Left lobe of liver (tissue), 2 donors: ENCODE results near the gene OR10A3. TPM values are rescaled to one million over a fixed set of nuclear protein-coding genes. Genes with fewer than 3 reads are reported as not detected.

Source experiments
- ATAC-seq: fragments of 200-7000 bp; cut with Tn5 transposase; one replicate; pipeline ENCODE4 v1.9.1; 2020; ENCODE audit warnings: mild to moderate bottlenecking, moderate library complexity
- DNase-seq: peaks from one replicate; pipeline ENCODE4 v3.0.0-alpha.2; 2020; ENCODE audit warnings: low spot score
- total RNA-seq: library from RNA; stranded (reverse); gene quantifications from one replicate; pipeline ENCODE4 v1.2.1, GENCODE V29; 2021
- donor health status: DM: no; HTN: no; CAD: no; lungs with moderate emphysema.
- donor health status: DM: no; HTN: yes; CAD: no.

OR10A3 gene
- total RNA-seq, 1 donor from 2014 or later: not detected

GRCh38 chr11:7944123-7944522 lies 2.6 kb upstream of the OR10A3 start:
- ATAC-seq: no peak
- no peak for DNase-seq

DNA sequence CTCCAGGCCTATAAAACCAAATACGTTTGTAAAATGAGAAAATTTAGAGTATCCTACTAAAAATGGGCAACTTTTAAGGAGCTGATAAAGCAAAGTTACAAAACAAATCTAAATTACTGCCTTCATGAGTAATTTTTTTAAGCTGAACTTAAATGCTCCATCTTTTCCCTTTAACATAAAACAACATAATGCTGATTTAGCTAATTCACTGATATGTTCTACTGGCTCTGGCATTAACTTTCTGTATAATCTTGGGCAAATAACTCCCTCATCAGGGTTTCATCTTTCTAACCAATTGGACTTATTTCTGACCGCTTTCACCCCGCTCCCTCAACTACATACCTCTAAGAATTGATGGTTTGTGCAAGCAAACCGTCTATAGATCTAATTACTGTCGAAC lies 362 bp downstream of the OR10A3 start:
- ATAC-seq: no peak
- no peak for DNase-seq

DNA sequence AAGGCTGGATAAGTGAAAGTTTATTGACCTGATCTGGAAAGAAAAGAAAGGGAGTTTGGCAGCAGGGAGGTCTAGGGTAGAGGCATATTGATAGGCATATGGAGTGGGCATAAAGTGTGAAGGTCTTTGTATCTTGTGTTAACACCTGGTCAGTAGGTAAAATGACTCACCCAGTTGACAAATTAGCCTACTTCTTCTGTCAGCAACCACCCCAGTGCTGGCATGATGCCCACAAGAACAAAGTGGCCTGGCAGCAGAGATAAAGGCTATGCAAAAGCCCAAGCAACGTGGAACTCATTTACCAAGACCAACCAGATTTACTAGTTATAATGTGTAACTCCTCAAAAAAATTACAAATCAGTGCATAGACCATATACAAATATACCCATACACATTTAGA lies 4.9 kb downstream of the OR10A3 start:
- ATAC-seq: no peak

GRCh38 chr11:7931168-7931567 lies 10.3 kb downstream of the OR10A3 start, which contains the start of gene OR10A6:
TSS of gene OR10A6 (minus strand) at chr11:7931268. CDS start at chr11:7928662, 2,606 bp downstream.
- ATAC-seq: no peak
- no peak for DNase-seq

More for the DNA sequence above, 4.9 kb downstream of the OR10A3 start:
- no peak for DNase-seq

DNA sequence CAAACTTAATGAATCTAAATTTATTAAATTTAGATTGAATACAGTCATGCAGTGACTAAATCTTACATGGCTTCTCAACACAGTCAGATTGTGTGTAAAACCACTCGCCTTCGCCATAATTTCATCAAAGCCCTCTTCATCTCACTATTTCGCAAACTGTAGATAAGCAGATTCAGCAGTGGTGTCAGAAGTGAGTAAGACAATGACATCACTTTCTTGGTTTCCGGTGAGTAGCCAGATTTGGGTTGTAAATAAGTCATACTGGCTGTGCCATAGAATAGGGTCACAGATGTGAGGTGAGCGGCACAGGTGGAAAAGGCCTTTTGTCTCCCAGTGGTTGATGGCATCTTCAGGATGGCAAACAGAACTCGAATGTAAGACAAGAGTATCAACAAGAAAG lies 13.9 kb downstream of the OR10A3 start:
- ATAC-seq (no peak), DNase-seq (no peak)

GRCh38 chr11:7924536-7924935 lies 17.0 kb downstream of the OR10A3 start:
- ATAC-seq: no peak
- no peak for DNase-seq

- ATAC-seq (no peak), DNase-seq (no peak)
Measured at GRCh38 chr11:7918141-7918540, 23.4 kb downstream of the OR10A3 start.

GRCh38 chr11:7911011-7911410 lies 30.5 kb downstream of the OR10A3 start:
- DNase-seq: no peak
- ATAC-seq: no peak

DNA sequence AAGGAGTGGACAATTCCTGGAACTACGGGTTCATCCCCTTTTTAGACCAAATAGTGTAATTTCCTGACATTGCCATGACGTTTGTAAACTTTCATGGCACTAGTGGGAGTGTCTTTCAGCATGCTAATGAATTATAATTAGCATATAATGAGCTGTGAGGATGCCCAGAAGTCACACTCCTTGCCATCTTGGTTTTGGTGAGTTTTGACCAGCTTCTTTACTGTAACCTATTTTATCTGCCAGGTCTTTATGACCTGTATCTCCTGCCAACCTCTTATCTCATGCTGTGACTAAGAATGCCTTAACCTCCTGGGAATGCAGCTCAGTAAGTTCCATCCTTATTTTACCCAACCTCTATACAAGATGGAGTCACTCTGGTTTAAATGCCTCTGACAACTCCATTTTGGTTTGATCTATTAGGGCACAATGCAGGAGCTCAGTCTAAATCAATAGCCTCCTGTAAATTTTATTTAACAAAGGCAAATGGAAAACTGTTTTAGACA lies 31.2 kb downstream of the OR10A3 start:
- ATAC-seq (no peak), DNase-seq (no peak)

GRCh38 chr11:7909585-7910285 lies 31.8 kb downstream of the OR10A3 start:
- no peak for ATAC-seq
- DNase-seq: no peak

- ATAC-seq: no peak
- DNase-seq: no peak
Measured at GRCh38 chr11:7907121-7907520, 34.4 kb downstream of the OR10A3 start.

GRCh38 chr11:7906481-7906880 lies 35.0 kb downstream of the OR10A3 start:
- ATAC-seq: no peak
- DNase-seq: no peak

- ATAC-seq: no peak
- no peak for DNase-seq
Measured at GRCh38 chr11:7905961-7906429, 35.5 kb downstream of the OR10A3 start.

- no peak for ATAC-seq
- no peak for DNase-seq
Measured at GRCh38 chr11:7905549-7905948, 36.0 kb downstream of the OR10A3 start.

DNA sequence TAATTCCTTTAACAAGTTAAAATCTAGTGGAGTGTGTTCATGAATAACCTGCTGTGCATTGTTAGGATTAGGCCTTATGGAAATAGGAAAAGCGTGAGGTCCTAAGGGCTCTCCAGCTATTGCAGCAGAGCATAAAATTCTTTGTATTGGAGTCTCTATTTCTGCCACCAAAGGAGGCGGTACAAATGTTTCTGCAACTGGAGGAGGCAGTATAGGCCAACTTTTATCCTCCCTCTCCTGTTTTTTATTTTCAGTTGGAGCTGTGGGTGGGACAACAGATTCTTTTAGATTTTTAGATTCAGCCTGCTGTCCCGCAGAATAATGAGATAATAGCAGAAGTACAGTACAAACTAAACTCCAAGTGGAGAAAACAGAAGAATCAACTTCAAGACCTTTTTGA lies 36.6 kb downstream of the OR10A3 start:
- DNase-seq (no peak), ATAC-seq (no peak)

GRCh38 chr11:7903940-7904339 lies 37.6 kb downstream of the OR10A3 start:
- DNase-seq: no peak

DNA sequence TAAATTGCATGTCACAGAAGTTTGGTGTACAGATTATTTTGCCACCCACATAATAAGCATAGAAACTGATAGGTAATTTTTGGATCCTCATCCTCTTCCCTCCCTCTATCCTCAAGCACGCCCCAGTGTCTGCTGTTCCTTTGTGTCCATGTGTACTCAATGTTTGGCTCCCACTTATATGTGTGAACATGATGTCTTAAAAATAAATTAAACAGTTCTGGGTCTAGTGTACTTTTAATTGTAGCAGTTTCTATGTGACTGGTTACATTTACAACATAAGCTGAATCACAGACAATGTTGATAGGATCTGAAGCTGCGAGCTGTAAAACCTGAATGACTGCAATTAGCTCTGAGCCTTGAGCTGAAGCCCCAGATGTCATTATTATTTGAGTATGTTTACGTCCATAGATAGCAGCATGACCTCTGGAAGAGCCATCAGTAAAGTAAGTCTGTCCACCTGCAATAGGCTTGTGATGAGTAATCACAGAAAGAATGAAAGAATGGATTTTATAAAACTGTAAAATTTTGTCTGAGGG lies 40.1 kb downstream of the OR10A3 start:
- ATAC-seq (no peak), DNase-seq (no peak)

More at GRCh38 chr11:7903940-7904339, 37.6 kb downstream of the OR10A3 start:
- no peak for ATAC-seq

DNA sequence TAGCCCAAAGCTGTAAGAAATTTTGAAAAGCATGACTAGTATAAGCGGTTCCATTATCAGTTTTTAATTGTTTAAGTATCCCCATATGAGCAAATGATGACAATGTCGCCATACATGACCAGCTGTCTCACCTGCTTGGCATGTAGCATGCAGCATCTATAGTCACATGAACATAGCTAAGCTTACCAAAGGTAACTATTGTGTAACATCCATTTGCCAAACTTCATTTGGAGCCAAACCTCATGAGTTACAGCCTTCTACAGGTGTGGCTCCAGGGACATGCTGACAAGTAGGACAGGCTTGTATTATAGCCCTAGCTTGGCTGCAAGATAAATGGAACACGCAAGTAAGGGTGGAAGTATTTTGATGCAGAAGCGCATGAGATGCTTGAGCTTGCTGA lies 40.8 kb downstream of the OR10A3 start:
- DNase-seq: no peak
- peak; percentile 70 for ATAC-seq

DNA sequence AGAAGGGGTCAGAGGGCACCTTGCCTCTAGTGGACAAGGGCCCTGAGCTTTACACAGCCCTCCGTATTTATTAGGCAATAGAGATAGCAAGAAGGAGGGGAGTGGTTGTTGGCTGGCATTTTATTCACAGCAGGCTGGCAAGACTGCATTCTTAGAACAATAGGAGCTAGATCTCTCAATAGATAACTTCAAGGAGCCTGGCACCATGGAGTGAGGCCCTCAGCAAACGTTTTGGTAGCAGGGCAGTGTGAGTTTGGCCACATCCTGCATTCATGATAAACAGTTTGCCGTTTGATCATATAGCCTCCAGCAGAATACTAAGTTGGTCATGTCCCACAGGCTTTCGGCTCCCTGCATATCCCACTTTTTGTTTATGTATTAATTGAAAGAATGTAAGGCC lies 42.1 kb downstream of the OR10A3 start:
- ATAC-seq: no peak

DNA sequence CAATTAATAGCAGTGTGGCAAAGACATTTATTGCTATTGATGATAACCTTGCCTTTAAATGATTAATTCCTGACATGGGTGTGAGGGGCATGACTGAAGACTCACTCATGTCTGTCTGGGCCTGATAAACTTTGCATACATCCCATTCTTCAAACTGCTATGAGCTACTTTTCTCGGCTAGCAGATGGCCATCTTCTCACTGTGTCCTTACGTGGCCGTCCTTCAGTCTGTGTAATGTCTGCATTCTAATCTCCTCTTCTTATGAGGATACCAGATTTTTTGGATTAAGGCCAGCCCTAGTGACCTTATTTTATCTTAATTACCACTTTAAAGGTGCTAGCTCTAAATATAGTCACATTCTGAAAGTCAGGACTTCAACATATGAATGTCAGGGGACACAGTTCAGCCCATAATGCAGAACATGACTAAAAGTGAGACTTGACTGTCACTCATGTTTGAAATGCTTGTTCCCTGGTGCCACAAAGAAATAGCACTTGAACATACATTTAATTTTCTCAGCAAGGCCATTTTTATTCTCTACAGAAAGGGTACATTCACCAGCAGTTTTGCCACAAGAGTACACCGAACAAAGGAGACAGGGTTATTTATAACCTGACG lies 42.7 kb downstream of the OR10A3 start:
- ATAC-seq (no peak), DNase-seq (no peak)

More for the DNA sequence above, 42.1 kb downstream of the OR10A3 start:
- DNase-seq: no peak

DNA sequence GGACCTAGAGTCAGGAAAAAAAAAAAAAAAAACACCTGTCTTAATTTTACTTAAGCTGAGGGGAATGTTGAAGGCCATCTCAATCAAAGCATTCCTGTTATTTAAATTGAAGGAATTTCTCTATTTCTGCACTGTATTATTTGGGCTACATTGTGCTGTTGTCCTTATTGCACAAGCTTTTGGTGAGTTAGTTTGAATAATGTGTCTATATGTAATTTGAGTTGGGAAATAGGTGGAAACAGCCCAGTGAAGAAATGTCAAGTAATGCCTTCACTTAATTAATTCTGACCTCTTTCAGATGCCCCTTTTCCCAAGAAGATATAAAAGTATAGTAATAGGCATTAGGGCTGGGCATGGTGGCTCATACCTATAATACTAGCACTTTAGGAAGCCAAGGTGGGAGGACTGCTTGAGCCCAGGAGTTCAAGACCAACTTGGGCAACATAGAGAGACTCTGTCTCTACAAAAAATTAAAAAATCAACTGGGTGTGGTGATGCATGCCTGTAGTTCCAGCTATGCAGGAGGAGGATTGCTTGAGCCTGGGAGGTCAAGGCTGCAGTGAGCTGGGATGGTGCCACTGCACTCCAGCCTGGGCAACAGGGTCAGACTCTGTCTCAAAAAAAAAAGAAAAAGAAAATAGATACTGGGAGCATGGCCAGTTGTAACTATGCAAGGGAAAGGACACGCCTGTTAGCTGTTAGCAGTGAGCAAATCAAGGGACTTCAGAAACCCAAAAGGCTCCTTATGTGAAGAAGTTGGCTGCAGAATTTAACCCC lies 45.3 kb downstream of the OR10A3 start:
- ATAC-seq (peak; percentile 69), DNase-seq (peak; percentile 82)
